GM12865 (cell line): ENCODE results near the gene UBE2D4.
"Not testable (repeated sequence)": the region's sequence is repeated elsewhere in the genome, so short reads cannot be mapped to it uniquely, and the experiment has no call there.

Experiments
- DNase-seq: peaks from one replicate; pipeline ENCODE4 v3.0.0; 2010; ENCODE audit warnings: low read depth
- H3K4me3 ChIP-seq: 2 replicates; pipeline ENCODE4 v1.5.1; 2011; ENCODE audit warnings: mild to moderate bottlenecking, low read depth, low read length, control low read depth
- TF ChIP-seq, protein P1 (sequence below): IDR thresholded peaks from 2 replicates; pipeline ENCODE4 v1.5.1; 2011; ENCODE audit warnings: low read length, control low read depth, low read depth, inconsistent platforms; ENCODE audit not compliant: insufficient read depth; ENCODE audit errors: missing control alignments

Gene UBE2D4

DNA sequence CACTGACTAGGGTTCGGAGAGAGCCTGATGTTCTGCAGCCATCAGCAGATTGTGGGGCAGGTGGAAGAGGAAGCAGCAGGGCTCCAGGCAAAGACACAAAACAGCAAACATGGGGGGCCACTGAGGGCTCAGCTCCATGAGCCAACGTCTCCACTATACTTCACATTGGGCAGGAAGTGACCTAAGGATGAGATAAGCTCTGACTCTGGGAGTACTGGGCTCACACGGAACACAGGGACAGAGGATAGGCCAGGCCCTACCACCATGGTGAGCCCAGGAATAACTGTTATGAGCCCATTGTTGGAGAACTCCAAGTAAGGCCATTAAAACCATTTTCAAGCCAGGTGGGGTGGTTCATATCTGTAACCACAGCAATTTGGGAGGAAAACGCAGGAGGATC is 42.0 kb upstream of the UBE2D4 start:
- TF ChIP-seq, protein P1, sequence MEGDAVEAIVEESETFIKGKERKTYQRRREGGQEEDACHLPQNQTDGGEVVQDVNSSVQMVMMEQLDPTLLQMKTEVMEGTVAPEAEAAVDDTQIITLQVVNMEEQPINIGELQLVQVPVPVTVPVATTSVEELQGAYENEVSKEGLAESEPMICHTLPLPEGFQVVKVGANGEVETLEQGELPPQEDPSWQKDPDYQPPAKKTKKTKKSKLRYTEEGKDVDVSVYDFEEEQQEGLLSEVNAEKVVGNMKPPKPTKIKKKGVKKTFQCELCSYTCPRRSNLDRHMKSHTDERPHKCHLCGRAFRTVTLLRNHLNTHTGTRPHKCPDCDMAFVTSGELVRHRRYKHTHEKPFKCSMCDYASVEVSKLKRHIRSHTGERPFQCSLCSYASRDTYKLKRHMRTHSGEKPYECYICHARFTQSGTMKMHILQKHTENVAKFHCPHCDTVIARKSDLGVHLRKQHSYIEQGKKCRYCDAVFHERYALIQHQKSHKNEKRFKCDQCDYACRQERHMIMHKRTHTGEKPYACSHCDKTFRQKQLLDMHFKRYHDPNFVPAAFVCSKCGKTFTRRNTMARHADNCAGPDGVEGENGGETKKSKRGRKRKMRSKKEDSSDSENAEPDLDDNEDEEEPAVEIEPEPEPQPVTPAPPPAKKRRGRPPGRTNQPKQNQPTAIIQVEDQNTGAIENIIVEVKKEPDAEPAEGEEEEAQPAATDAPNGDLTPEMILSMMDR, result no peak
- H3K4me3 ChIP-seq, result no peak overlapping the region
- no peak for DNase-seq

DNA sequence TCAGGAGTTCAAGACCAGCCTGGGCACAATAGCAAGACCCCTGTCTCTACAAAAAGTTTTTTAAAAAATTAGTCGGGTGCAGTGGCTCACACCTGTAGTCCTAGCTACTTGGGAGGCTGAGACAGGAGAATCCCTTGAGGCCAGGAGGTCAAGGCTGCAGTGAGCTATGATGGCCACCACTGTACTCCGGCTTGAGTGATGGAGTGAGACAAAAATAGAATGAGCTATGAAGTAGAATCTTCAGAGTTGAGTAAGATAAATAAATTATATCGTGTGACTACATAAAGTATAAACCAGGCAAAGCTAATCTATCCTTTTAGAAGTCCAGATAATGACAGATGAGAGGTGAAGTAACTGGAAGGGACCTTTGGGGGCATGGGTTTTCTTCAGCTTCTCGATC is 41.6 kb upstream of the UBE2D4 start:
- TF ChIP-seq, protein P1, result no peak
- no peak overlapping the region for H3K4me3 ChIP-seq
- DNase-seq, result no peak

DNA sequence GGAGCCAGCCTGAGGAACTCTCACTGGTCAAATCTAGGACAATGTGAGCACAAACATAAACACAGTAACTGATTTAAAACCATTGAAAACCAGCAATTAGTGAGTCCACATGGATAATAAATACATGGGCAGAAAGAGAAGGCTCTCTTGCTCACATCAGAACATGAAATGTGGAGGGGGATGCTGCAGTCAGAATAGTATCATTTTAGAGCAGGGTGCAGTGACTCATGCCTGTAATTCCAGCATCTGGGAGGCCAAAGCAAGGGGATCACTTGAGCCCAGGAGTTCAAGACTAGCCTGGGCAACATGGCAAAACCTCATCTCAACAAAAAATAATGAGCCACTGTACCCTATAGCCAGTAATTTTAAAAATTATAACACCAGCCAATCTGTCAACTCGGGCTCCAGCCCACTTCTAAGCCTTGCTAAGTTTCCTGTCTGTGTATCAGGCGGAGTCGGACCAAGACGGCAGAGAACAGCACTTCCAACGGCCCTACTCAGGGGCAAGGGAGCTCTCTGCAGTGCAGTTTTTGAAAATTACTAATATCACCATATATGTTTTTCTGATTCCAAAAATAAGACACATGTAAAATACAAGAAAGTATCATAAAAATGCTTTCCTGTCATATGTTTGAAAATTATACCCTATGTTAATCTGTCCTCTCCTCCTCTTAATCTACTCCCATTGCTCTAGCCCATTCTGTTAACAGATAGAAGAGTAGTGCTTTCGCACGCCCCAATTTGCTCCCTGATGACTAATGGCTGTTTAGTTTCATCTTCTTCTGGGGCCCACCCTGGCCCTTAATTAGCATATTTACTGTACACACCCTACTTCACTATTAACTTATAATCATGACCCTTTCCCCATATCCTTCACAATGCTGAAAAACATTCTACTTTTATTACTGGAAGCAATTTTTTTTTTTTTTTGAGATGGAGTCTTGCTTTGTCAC is 37.0 kb upstream of the UBE2D4 start:
- TF ChIP-seq, protein P1, result no peak
- no peak for DNase-seq
- no peak overlapping the region for H3K4me3 ChIP-seq

DNA sequence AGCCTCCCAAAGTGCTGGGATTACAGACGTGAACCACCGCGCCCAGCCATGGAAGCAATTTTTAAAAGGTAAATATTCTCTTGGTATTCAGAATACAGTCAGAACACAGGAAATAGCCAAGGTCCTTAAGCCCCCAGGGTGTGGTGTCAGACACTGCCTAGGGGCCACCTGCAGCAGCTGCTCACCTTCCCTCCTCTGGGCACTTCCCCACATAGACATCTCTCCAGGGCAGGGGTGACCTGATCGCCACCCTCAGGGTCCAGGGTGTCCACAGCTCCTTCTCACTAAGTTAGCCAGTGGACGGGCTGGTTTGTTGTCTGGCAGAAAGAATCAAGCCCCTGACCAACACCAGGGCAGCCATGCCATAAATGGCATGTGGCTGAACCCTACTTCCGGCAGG is 35.8 kb upstream of the UBE2D4 start:
- H3K4me3 ChIP-seq, result no peak overlapping the region
- no peak for DNase-seq

DNA sequence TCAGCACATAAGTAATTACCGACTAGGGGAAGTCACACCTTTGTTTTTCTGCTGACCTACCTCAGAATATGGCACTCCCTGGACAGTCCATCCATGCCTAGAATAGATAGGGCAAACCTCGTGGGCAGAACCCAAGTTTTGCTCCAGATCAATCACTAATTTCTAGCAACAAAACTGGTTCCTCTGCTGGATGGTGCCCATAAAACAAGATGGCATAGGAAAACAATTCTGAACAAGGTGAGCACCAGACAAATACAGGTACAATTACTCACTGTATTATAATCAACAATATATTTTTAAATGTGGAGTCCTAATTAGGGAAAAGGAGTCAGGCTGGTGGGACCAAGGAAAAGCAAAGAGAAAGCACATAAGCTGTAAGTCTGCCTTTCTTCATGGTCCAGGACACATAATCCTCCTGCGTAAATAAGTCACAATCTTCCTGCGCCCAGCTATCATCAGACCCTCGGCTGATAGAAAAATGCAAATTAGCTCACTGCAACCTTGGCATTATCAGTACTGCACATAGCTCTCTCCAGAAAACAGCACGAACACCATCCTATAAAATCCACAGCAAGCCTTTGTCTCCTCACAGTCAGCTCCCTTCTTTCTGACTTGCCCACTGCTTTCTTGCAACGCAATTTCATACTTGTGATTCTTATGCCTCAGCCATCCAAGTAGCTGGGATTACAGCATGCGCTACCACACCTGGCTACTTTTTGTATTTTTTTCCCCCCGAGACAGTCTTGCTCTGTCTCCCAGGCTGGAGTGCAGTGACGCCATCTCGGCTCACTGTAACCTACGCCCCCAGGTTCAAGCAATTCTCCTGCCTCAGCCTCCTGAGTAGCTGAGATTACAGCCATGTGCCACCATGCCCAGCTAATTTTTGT is 34.9 kb upstream of the UBE2D4 start:
- TF ChIP-seq, protein P1, result no peak
- DNase-seq, result no peak

More for the DNA sequence above, 35.8 kb upstream of the UBE2D4 start:
- TF ChIP-seq, protein P1, result no peak

DNA sequence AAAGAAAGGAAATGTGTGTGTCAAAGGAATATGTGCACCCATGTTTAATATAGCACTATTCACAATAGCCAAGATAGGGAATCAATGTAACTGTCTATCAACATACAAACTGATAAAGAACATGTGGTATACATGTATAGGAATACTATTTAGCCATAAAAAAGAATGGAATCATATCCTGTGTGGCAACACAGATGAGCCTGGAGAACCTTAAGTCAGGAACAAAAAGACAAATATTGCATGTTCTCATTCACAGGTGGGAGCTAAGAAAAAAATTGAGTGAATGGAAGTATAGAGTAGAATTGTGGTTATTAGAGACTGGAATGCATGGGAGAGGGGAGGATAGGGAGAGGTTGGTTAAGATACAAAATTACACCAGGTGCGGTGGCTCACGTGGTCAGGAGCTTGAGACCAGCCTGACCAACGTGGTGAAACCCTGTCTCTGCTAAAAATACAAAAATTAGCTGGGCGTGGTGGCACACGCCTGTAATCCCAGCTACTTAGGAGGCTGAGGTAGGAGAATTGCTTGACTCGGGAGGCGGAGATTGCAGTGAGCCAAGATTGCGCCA is 30.3 kb upstream of the UBE2D4 start:
- TF ChIP-seq, protein P1, result no peak
- no peak for DNase-seq
- no peak overlapping the region for H3K4me3 ChIP-seq

More for the DNA sequence above, 34.9 kb upstream of the UBE2D4 start:
- no peak overlapping the region for H3K4me3 ChIP-seq

DNA sequence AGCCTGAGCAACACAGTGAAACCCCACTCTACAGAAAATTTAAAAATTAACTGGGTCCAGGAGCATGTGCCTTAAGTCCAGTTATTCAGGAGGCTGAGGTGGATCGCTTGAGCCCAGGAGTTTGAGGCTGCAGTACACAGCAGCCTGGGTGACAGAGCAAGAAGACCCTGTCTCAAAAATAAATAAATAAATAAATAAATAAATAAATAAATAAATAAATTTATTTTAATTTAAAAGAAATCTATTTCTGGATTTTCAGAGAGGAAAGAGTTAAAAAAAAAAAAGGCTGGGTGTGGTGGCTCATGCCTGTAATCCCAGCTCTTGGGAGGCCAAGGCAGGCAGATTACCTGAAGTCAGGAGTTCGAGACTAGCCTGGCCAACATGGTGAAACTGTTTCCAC is 27.7 kb upstream of the UBE2D4 start:
- not testable (repeated sequence) for H3K4me3 ChIP-seq, DNase-seq
